Middle frontal gyrus (tissue), 1 donor: ENCODE measurements around the gene SLC44A2.
A peak's percentile ranks its signal among the peaks of the same experiment; 100 is the strongest.
"Not testable (repeated sequence)": the region's sequence is repeated elsewhere in the genome, so short reads cannot be mapped to it uniquely, and the experiment has no call there.

Experiments
- DNase-seq: peaks from one replicate; pipeline ENCODE4 v3.0.0-alpha.2; 2015; ENCODE audit warnings: low spot score; ENCODE audit errors: extremely low spot score

The SLC44A2 gene

GRCh38 chr19:10648360-10648759 lies 23.0 kb downstream of the SLC44A2 start:
- DNase-seq: no peak

DNA sequence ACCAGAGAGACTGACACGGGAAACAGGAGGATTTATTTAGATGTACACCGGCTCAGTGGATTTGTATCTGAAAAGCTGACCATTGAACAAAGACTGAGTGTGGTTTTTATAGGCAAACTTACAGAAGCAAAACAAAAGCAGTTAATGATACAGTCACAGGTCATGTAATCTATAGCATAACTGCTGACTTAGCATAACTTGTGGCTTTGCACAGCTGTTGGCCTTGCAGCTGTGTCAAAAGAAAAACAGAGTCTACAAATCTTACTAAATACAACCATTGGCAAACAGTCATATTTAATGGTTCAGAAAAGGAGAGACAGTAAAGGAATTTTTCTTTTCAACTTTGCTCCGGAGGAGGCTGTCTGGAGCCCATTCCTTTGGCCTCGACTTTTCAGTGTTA lies 26.5 kb downstream of the SLC44A2 start:
- no peak for DNase-seq

DNA sequence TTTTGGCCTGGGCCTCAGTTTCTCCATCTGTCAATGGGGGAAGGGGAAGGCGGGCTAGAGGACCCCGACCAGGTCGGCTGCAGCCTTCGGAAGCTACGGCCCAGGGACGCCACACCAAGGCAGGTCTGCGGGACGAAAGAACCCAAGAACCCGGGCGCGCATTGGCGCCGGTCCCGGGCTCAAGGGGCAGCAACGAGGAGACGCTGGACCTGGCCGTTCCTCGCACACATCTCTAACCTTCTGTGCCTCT lies 28.1 kb downstream of the SLC44A2 start:
- no peak for DNase-seq

- DNase-seq: peak; percentile 99
Measured at GRCh38 chr19:10653732-10654609, 28.6 kb downstream of the SLC44A2 start, which contains the start of gene ILF3. Gene ILF3, plus strand, starts transcription at chr19:10654346. Its CDS starts 16,260 bp downstream, at chr19:10670606.

GRCh38 chr19:10654610-10655456 lies 29.5 kb downstream of the SLC44A2 start:
- no peak for DNase-seq

GRCh38 chr19:10655457-10656312 lies 30.3 kb downstream of the SLC44A2 start:
- DNase-seq: no peak

DNA sequence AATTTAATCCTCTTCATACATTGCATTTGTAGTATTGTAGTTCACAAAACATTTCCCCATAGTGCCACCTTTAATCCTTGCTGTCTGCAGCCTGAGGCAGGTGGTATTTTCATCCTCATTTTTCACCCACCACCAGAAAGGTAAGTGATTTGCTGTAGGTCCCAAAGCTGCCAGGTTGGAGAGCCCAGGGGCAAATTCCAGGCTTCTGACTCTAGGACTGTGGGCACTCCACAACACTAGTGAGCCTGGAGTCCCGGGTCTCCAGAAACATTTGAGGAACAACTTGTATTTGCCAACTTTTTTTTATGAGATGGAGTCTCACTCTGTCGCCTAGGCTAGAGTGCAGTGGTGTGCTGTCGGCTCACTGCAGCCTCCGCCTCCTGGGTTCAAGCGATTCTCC lies 35.0 kb downstream of the SLC44A2 start:
- DNase-seq: no peak

GRCh38 chr19:10661946-10662345 lies 36.6 kb downstream of the SLC44A2 start:
- no peak for DNase-seq

GRCh38 chr19:10662384-10663251 lies 37.3 kb downstream of the SLC44A2 start:
- peak; percentile 20 for DNase-seq

DNA sequence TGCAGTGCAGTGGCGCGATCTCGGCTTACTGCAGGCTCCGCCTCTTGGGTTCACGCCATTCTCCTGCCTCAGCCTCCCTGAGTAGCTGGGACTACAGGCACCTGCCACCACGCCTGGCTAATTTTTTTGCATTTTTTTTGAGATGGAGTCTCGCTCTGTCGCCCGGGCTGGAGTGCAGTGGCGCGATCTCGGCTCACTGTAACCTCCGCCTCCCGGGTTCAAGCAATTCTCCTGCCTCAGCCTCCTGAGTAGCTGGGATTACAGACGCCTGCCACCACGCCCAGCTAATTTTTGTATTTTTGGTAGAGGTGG lies 37.9 kb downstream of the SLC44A2 start:
- not testable (repeated sequence) for DNase-seq

GRCh38 chr19:10667867-10668266 lies 42.5 kb downstream of the SLC44A2 start:
- no peak for DNase-seq

- no peak for DNase-seq
Measured at GRCh38 chr19:10669246-10669645, 43.9 kb downstream of the SLC44A2 start.

- no peak for DNase-seq
Measured at GRCh38 chr19:10670182-10670581, 44.8 kb downstream of the SLC44A2 start.

DNA sequence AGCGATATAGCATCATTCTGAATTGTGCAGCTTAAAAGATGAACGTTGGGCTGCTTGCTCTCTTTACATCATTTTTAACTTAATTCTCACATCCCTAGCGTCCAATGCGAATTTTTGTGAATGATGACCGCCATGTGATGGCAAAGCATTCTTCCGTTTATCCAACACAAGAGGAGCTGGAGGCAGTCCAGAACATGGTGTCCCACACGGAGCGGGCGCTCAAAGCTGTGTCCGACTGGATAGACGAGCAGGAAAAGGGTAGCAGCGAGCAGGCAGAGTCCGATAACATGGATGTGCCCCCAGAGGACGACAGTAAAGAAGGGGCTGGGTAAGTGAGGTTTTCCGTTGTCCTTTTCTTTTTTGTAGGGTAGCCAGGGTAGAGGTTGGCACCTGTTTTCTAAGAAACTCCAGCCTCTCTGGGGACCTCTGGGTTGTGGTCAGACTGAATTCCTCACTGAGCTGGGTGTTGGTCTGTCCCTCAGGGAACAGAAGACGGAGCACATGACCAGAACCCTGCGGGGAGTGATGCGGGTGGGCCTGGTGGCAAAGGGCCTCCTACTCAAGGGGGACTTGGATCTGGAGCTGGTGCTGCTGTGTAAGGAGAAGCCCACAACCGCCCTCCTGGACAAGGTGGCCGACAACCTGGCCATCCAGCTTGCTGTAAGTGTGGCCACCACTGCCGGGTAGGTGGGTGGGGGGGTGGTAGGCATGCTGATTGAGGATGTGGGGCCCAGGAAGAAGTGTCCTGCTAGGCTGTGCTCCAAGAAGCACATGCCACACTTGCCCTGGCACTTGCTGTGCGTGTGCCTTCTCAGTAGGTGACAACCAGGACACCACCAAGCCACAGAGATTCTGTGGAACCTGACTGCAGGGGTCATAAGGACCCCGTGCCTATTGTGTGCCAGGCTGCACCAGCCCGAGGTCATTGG lies 45.8 kb downstream of the SLC44A2 start:
- DNase-seq: no peak

- not testable (repeated sequence) for DNase-seq
Measured at GRCh38 chr19:10671922-10672321, 46.6 kb downstream of the SLC44A2 start.

DNA sequence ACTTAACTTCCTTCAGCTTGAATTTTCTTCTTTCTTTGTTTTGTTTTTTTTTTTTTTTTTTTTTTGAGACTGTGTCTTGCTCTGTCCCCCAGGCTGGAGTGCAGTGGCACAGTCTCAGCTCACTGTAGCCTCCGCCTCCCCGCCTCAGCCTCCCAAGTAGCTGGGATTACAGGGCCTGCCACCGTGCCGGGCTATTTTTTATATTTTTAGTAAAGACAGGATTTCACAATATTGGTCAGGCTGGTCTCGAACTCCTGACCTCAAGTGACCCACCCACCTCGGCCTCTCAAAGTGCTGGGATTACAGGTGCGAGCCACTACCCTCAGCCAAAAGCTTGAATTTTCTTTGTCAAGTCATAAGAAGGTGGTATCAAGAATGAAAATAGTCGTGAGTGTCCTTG lies 49.9 kb downstream of the SLC44A2 start:
- DNase-seq: not testable (repeated sequence)

DNA sequence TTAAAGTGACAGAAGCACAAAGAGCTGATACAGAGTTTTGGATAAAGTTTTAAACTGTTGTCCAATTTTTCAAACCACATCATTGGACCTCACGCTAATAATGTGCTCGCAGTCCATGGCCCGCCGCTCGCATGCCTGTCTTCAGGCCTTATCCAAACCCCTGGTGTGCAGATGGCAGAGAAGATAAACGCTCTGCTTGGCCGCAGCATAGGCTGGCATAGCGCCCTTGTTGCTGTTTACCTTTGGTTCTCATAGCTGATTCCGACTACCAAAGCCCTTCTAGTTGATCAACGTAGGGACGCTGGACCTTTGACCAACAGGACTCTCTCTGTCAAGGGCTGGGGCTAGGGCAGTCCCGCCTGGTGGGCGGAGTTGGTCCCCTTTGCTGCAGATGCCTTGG lies 52.4 kb downstream of the SLC44A2 start:
- no peak for DNase-seq

DNA sequence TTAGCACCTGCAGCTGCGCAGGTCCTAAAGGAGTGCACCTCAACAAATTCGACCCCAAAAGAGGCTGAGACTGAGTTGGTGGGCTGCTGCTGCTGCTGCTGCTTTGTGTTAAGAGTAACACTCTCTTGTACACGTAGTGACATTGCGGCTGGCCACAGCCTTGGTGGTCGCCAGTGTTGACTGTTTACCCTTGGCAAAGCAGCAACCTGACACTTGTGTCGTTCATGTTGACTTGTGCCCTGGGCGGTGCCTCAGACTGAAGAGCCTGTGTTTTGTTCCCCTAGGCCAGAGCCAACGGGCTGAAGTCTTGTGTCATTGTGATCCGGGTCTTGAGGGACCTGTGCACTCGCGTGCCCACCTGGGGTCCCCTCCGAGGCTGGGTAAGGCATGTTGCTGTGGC lies 53.5 kb downstream of the SLC44A2 start:
- DNase-seq: no peak

DNA sequence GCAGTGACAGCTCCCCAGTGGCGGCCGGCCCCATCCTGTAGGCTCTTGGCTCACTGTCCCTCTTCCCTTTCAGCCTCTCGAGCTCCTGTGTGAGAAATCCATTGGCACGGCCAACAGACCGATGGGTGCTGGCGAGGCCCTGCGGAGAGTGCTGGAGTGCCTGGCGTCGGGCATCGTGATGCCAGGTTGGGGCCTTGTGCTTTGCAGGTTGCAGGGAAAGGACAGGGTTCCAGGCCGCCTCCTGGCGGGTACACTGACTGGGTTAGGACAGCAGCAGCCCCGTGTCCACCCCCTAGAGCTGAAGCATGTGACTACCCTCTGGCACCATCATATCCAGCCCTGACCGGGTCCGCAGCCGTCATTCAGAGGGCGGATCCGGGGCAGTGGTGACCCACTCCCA lies 54.4 kb downstream of the SLC44A2 start:
- DNase-seq: no peak
